Smooth muscle cell (in vitro differentiated cells): ENCODE data around the gene GLS. TPM values are rescaled to one million over a fixed set of nuclear protein-coding genes. Genes with fewer than 3 reads are reported as not detected.
A peak's percentile ranks its signal among the peaks of the same experiment; 100 is the strongest.
"Not testable (repeated sequence)": the region's sequence is repeated elsewhere in the genome, so short reads cannot be mapped to it uniquely, and the experiment has no call there.

Source experiments
- DNase-seq: peaks from one replicate; lab custom pipeline; 2025; ENCODE audit not compliant: unreplicated experiment; lab: John Stamatoyannopoulos, UW
- H2AFZ ChIP-seq: fragments of 200-600 bp; sonication (generic); 2 replicates; pipeline ENCODE4 v1.6.0; 2016; ENCODE audit warnings: antibody characterized with exemption, low read depth, mild to moderate bottlenecking
- H3F3A ChIP-seq: fragments of 200-600 bp; sonication (generic); 2 replicates; pipeline ENCODE4 v1.6.0; 2017; ENCODE audit warnings: antibody characterized with exemption, low read depth
- H3K27ac ChIP-seq: fragments of 200-600 bp; sonication (generic); 2 replicates; pipeline ENCODE4 v1.5.1; 2016; ENCODE audit warnings: low read depth, mild to moderate bottlenecking
- H3K27me3 ChIP-seq: fragments of 200-600 bp; sonication (generic); 2 replicates; pipeline ENCODE4 v1.6.1; 2016; ENCODE audit warnings: low read depth, mild to moderate bottlenecking
- H3K36me3 ChIP-seq: fragments of 200-600 bp; sonication (generic); 2 replicates; pipeline ENCODE4 v1.5.1; 2016; ENCODE audit warnings: low read depth
- H3K4me1 ChIP-seq: fragments of 200-600 bp; sonication (generic); 2 replicates; pipeline ENCODE4 v1.5.1; 2016; ENCODE audit warnings: low read depth
- H3K4me2 ChIP-seq: fragments of 200-600 bp; sonication (generic); 2 replicates; pipeline ENCODE4 v1.6.0; 2016; ENCODE audit warnings: mild to moderate bottlenecking
- H3K4me3 ChIP-seq: fragments of 200-600 bp; sonication (generic); 2 replicates; pipeline ENCODE4 v1.5.1; 2016; ENCODE audit warnings: mild to moderate bottlenecking
- H3K79me2 ChIP-seq: fragments of 200-600 bp; sonication (generic); 2 replicates; pipeline ENCODE4 v1.6.0; 2016; ENCODE audit warnings: low read depth, mild to moderate bottlenecking
- H3K9ac ChIP-seq: fragments of 200-600 bp; sonication (generic); 2 replicates; pipeline ENCODE4 v1.6.0; 2016; ENCODE audit warnings: low read depth
- H3K9me3 ChIP-seq: fragments of 200-600 bp; sonication (generic); replicated peaks from 2 replicates; pipeline ENCODE4 v1.5.1; 2016; ENCODE audit warnings: low read depth
- H4K20me1 ChIP-seq: fragments of 200-600 bp; sonication (generic); 2 replicates; pipeline ENCODE4 v1.6.0; 2016; ENCODE audit warnings: low read depth
- CTCF ChIP-seq: fragments of 200-600 bp; sonication (generic); IDR thresholded peaks from 2 replicates; pipeline ENCODE4 v1.5.1; 2017; ENCODE audit warnings: borderline replicate concordance, mild to moderate bottlenecking, antibody characterized with exemption; ENCODE audit not compliant: insufficient read depth, poor library complexity, severe bottlenecking
- WGBS: methylation state at CpG from one replicate; pipeline ENCODE4 v1.1.7; 2016; ENCODE audit warnings: low lambda C conversion rate; 5-methylcytosine and 5-hydroxymethylcytosine counted together
- polyA plus RNA-seq: library from polyadenylated mRNA; unstranded; fragments of >200 nt; fragmentation: Nextera tagmentation; extraction: Ambion mirVana; gene quantifications from 2 replicates; pipeline ENCODE4 v1.2.1, GENCODE V29; 2016
- total RNA-seq: library from RNA; depleted of rRNA; stranded (reverse); fragments of >200 nt; gene quantifications from 2 replicates; pipeline ENCODE4 v1.2.3, GENCODE V29; 2014

Gene GLS
- total and polyA plus RNA-seq, 2 experiments from 2014 or later, result 76.2 to 454 TPM

GRCh38 chr2:190846746-190847145 is 33.9 kb upstream of the GLS start:
- no peak for TF ChIP-seq CTCF
- H3K27ac ChIP-seq, result no peak overlapping the region
- H3K36me3 ChIP-seq, result no peaks in the 10 kb centered on the region
- WGBS, result 86% methylated on average over 7 of the region's 7 CpGs
- H3K79me2 ChIP-seq, result no peaks in the 10 kb centered on the region
- no peak overlapping the region for H3K4me3 ChIP-seq
- no peaks in the 10 kb centered on the region for H3F3A ChIP-seq
- H3K9ac ChIP-seq, result no peak overlapping the region
- H2AFZ ChIP-seq, result peak overlapping the region; percentile 40
- no peaks in the 10 kb centered on the region for H3K27me3 ChIP-seq
- H3K4me2 ChIP-seq, result no peak overlapping the region
- DNase-seq, result no peak
- H3K9me3 ChIP-seq, result no peaks in the 10 kb centered on the region
- H3K4me1 ChIP-seq, result no peaks in the 10 kb centered on the region
- H4K20me1 ChIP-seq, result no peaks in the 10 kb centered on the region

GRCh38 chr2:190847504-190848081 is 33.0 kb upstream of the GLS start:
- Histone ChIP-seq H3K9ac (no peak overlapping the region), H3K36me3 (no peaks in the 10 kb centered on the region), H3F3A (no peaks in the 10 kb centered on the region), H4K20me1 (no peaks in the 10 kb centered on the region), H3K79me2 (no peaks in the 10 kb centered on the region), H3K4me1 (no peaks in the 10 kb centered on the region), H3K9me3 (no peaks in the 10 kb centered on the region), H3K4me2 (no peak overlapping the region), H2AFZ (no peak overlapping the region), H3K27ac (no peak overlapping the region), H3K4me3 (no peak overlapping the region), H3K27me3 (no peaks in the 10 kb centered on the region)
- TF ChIP-seq CTCF, result no peak
- 89% methylated on average over 3 of the region's 3 CpGs for WGBS
- no peak for DNase-seq

- 68% methylated on average over 2 of the region's 2 CpGs for WGBS
- H3K27ac ChIP-seq, result peak overlapping the region; percentile 34
- no peak for TF ChIP-seq CTCF
- H3K79me2 ChIP-seq, result no peaks in the 10 kb centered on the region
- no peak overlapping the region for H2AFZ ChIP-seq
- H3K36me3 ChIP-seq, result no peaks in the 10 kb centered on the region
- no peak overlapping the region for H3K4me2 ChIP-seq
- no peak overlapping the region for H3K4me3 ChIP-seq
- H3F3A ChIP-seq, result no peaks in the 10 kb centered on the region
- DNase-seq, result no peak
- no peaks in the 10 kb centered on the region for H3K27me3 ChIP-seq
- H3K9me3 ChIP-seq, result no peaks in the 10 kb centered on the region
- no peaks in the 10 kb centered on the region for H4K20me1 ChIP-seq
- H3K9ac ChIP-seq, result no peak overlapping the region
- no peaks in the 10 kb centered on the region for H3K4me1 ChIP-seq
Observed at GRCh38 chr2:190849774-190850173, 30.8 kb upstream of the GLS start.

- H3K4me2 ChIP-seq, H3K4me1 ChIP-seq, H3K9me3 ChIP-seq, H3K79me2 ChIP-seq, H3K36me3 ChIP-seq, H3K27ac ChIP-seq, H3F3A ChIP-seq, H2AFZ ChIP-seq, H3K4me3 ChIP-seq, H3K27me3 ChIP-seq, DNase-seq, H3K9ac ChIP-seq, H4K20me1 ChIP-seq: not testable (repeated sequence)
- WGBS, result 98% methylated on average over 4 of the region's 4 CpGs
Observed at GRCh38 chr2:190853022-190853421, 27.6 kb upstream of the GLS start.
